ENCODE measurements around the gene GFRA3.
A peak's percentile ranks its signal among the peaks of the same experiment; 100 is the strongest.
"Not testable (repeated sequence)": the region's sequence is repeated elsewhere in the genome, so short reads cannot be mapped to it uniquely, and the experiment has no call there.

Gene GFRA3

DNA sequence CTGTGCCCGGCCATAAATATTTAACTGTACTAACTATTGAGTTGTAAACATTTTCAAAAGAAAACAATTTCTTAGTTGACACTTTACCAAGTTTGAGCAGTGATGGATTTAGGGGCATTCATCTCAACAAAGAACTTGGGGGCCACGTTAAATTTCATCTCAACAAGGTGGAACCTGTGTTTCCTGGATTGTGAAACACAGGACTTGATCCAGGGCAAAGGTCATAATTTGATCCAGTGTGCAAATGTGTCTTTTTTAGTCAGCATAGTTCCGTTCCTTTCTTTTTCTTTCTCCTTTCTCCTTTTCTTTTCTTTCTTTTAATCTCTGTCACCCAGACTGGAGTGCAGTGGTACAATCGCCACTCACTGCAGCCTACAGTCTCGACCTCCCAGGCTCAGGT, 3.1 kb downstream of the GFRA3 start:
- DNase-seq (ENCODE audit: low spot score in 2 of 2) = no peak
- Mint-ChIP-seq H3K36me3 (no peaks in the 10 kb centered on the region), H3K9me3 (no peaks in the 10 kb centered on the region), H3K27ac (no peak overlapping the region), H3K4me3 (no peak overlapping the region), H3K4me1 (peaks cover 10% of the 10 kb centered on the region)
- no peak for ATAC-seq

GRCh38 chr5:138264183-138264582, 10.2 kb downstream of the GFRA3 start:
- no peaks in the 10 kb centered on the region for H3K4me1 Mint-ChIP-seq
- H3K36me3 Mint-ChIP-seq = no peaks in the 10 kb centered on the region
- DNase-seq (ENCODE audit: low spot score in 2 of 2) (no peak), ATAC-seq (no peak)
- no peak overlapping the region for H3K4me3 Mint-ChIP-seq
- H3K27ac Mint-ChIP-seq = no peak overlapping the region
- no peaks in the 10 kb centered on the region for H3K9me3 Mint-ChIP-seq

DNA sequence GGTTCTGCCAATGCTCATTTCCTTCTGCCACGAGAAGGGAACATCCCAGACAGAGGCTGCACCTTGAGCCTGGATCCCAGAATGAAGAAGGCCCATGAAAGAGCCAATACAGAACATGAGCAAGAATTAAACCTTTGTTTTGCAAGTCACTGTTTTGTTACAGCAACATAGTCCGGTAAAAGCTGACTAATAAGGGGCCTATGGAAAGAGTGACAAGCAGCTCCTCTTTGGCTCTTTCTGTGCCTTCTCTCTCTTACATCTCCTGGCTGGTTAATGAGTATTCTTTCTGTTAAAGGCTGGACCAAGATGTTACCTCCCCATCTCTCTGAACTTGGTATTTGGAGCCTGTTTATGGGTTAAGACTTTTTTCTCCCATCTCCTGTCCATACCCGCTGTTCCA, 10.8 kb downstream of the GFRA3 start:
- no peaks in the 10 kb centered on the region for H3K9me3 Mint-ChIP-seq
- no peaks in the 10 kb centered on the region for H3K36me3 Mint-ChIP-seq
- no peaks in the 10 kb centered on the region for H3K4me1 Mint-ChIP-seq
- peak; percentile 68 for ATAC-seq
- no peak overlapping the region for H3K27ac Mint-ChIP-seq
- H3K4me3 Mint-ChIP-seq = no peak overlapping the region
- no peak for DNase-seq (ENCODE audit: low spot score in 2 of 2)

GRCh38 chr5:138258704-138259292, 15.6 kb downstream of the GFRA3 start:
- Mint-ChIP-seq H3K4me3 (no peak overlapping the region), H3K4me1 (no peaks in the 10 kb centered on the region), H3K9me3 (no peaks in the 10 kb centered on the region), H3K27ac (no peak overlapping the region), H3K36me3 (no peaks in the 10 kb centered on the region)
- no peak for ATAC-seq
- no peak for DNase-seq (ENCODE audit: low spot score in 2 of 2)

GRCh38 chr5:138257583-138257982, 16.8 kb downstream of the GFRA3 start:
- Mint-ChIP-seq H3K4me1 (no peaks in the 10 kb centered on the region), H3K27ac (no peak overlapping the region), H3K9me3 (no peaks in the 10 kb centered on the region), H3K4me3 (no peak overlapping the region), H3K36me3 (no peaks in the 10 kb centered on the region)
- DNase-seq (ENCODE audit: low spot score in 2 of 2) = no peak
- ATAC-seq = no peak

GRCh38 chr5:138252944-138253343, 21.5 kb downstream of the GFRA3 start:
- ATAC-seq = no peak
- H3K9me3 Mint-ChIP-seq = no peaks in the 10 kb centered on the region
- H3K36me3 Mint-ChIP-seq = no peaks in the 10 kb centered on the region
- H3K27ac Mint-ChIP-seq = no peak overlapping the region
- DNase-seq (ENCODE audit: low spot score in 2 of 2) = no peak
- H3K4me1 Mint-ChIP-seq = no peaks in the 10 kb centered on the region
- H3K4me3 Mint-ChIP-seq = no peak overlapping the region

DNA sequence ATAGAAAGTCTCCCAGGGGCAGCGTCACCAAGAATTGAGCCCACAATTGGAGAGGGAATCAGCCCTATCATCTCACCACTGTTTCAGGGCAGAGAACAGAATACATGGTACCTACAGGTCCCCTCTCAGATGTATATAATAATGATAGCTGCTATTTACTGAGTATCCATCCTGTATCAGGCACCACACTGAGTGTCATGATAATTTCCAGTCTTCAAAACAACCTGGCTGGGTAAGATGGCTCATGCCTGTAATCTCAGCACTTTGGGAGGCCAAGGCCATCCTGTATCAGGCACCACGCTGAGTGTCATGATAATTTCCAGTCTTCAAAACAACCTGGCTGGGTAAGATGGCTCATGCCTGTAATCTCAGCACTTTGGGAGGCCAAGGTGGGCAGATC, 26.6 kb downstream of the GFRA3 start:
- not testable (repeated sequence) for ATAC-seq; DNase-seq (ENCODE audit: low spot score in 2 of 2); H3K9me3 Mint-ChIP-seq; H3K36me3 Mint-ChIP-seq; H3K27ac Mint-ChIP-seq; H3K4me1 Mint-ChIP-seq; H3K4me3 Mint-ChIP-seq

DNA sequence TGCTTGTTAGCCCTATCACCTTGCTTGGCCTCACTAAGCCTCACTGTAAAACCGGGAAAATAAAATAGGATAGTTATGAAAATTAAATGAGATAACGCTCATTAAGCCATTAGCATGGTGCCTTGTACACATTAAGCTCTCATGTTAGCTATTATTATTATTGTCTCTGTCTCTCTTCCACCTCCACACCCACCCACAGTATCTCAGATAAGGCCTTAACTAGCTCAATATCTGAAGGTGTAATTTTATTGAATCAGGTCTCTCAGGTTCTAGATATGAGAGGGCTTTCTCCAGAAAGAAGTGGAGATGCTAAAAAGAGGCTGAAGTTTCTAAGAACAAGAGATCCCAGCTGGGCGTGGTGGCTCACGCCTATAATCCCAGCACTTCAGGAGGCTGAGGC, 27.6 kb downstream of the GFRA3 start:
- no peaks in the 10 kb centered on the region for H3K9me3 Mint-ChIP-seq
- ATAC-seq = no peak
- peaks cover 5% of the 10 kb centered on the region for H3K4me1 Mint-ChIP-seq
- DNase-seq (ENCODE audit: low spot score in 2 of 2) = no peak
- H3K4me3 Mint-ChIP-seq = no peak overlapping the region
- H3K36me3 Mint-ChIP-seq = no peaks in the 10 kb centered on the region
- no peak overlapping the region for H3K27ac Mint-ChIP-seq

- Mint-ChIP-seq H3K9me3 (no peaks in the 10 kb centered on the region), H3K4me1 (peaks cover 9% of the 10 kb centered on the region), H3K27ac (no peak overlapping the region), H3K4me3 (no peak overlapping the region), H3K36me3 (no peaks in the 10 kb centered on the region)
- DNase-seq (ENCODE audit: low spot score in 2 of 2) (no peak), ATAC-seq (no peak)
Measured at GRCh38 chr5:138246334-138246733, 28.1 kb downstream of the GFRA3 start.

GRCh38 chr5:138245717-138246116, 28.7 kb downstream of the GFRA3 start:
- Mint-ChIP-seq H3K4me3 (no peak overlapping the region), H3K9me3 (no peaks in the 10 kb centered on the region)
- no peak for DNase-seq (ENCODE audit: low spot score in 2 of 2)

GRCh38 chr5:138243794-138244193, 30.6 kb downstream of the GFRA3 start:
- Mint-ChIP-seq H3K27ac (no peak overlapping the region), H3K4me1 (peaks cover 19% of the 10 kb centered on the region), H3K4me3 (no peak overlapping the region), H3K36me3 (no peaks in the 10 kb centered on the region), H3K9me3 (no peaks in the 10 kb centered on the region)
- DNase-seq (ENCODE audit: low spot score in 2 of 2) = no peak
- ATAC-seq = no peak

More at GRCh38 chr5:138245717-138246116, 28.7 kb downstream of the GFRA3 start:
- ATAC-seq = no peak
- Mint-ChIP-seq H3K36me3 (no peaks in the 10 kb centered on the region), H3K27ac (no peak overlapping the region), H3K4me1 (peaks cover 15% of the 10 kb centered on the region)

DNA sequence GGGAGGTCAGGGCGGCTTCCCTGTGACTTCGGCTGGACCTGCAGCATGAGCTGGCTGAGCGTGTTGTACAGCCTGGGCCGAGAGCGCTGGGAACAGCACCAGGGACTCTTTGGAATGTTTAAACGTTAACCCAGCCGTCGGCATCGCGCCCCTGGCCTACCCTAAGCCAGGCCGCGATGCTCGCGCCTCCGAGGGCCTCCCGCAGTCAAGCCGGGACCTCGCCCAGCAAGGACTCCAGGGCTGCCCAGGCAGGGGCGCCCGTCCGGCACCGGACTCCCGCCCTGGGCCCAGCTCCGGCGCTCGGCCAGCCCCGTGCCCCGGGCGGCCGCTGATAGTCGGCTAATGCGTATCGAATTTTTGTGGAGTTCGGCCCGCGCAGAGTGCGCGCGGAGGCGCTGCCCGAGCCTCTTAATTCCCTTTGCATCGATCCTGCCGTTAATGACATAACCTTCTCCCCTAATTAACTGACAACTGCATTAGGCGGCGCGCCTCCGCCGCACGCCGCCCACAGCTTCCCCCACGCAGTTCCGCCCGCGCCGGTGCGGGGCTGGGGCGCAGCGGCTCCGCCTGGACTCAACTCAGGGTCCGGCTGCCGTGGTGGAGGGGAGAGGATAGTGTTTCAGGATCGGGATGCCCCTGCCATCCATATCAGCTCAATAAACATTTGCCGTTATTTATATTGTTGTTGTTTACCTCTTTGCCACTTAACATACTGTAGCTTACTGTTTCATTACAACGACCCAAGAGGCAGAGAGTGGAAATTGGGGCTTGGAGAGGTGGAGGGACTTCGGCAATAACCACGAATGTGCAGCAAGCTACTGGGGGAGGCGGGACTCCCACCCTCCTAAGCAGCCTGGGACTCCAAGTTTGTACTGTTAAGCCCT, 32.5 kb downstream of the GFRA3 start:
- H3K4me3 Mint-ChIP-seq = peak overlapping the region; percentile 18
- no peaks in the 10 kb centered on the region for H3K36me3 Mint-ChIP-seq
- H3K9me3 Mint-ChIP-seq = no peaks in the 10 kb centered on the region
- H3K4me1 Mint-ChIP-seq = peaks cover 19% of the 10 kb centered on the region
- no peak overlapping the region for H3K27ac Mint-ChIP-seq
- DNase-seq (ENCODE audit: low spot score in 2 of 2) = no peak
- ATAC-seq = peak; percentile 35

DNA sequence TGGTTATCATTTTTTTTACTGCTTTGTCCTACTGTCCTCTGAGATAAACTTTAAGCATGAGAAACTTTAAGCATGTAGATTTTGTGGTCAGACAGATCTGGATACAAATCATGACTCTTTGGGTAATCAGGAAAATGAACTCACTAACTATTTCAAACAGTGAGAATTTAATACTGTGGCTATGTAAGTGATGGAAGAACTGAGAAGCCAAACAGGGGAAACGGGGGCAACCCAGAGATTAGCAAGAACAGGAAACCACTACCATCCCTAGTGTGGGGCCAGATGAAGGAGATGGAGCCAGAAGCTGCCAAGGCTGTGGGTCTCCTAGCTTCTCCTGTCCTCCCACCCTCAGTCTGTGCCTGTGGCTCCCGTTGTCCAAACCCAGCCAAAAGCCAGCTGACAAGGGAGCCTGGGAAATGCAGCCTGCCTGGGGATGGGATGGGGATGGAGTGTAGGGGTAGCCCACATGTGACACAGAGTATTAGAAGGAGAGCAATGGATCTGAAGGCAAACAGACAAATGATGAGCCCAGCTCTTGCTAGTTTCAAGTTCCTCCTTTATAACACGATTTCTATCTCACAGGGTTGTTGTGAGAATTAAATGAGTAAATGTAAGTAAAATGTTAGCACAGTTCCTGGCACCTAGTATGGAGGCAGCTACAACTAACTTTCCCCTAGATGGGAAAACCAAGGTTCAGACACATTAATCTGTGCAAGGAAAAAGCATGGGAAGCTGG, 33.6 kb downstream of the GFRA3 start:
- peaks cover 19% of the 10 kb centered on the region for H3K4me1 Mint-ChIP-seq
- H3K4me3 Mint-ChIP-seq = peak overlapping the region; percentile 18
- ATAC-seq = peak; percentile 70
- DNase-seq (ENCODE audit: low spot score in 2 of 2) = no peak
- H3K36me3 Mint-ChIP-seq = no peaks in the 10 kb centered on the region
- no peak overlapping the region for H3K27ac Mint-ChIP-seq
- no peaks in the 10 kb centered on the region for H3K9me3 Mint-ChIP-seq

GRCh38 chr5:138238034-138238433, 36.4 kb downstream of the GFRA3 start:
- no peaks in the 10 kb centered on the region for H3K36me3 Mint-ChIP-seq
- DNase-seq (ENCODE audit: low spot score in 2 of 2) (no peak), ATAC-seq (no peak)
- no peak overlapping the region for H3K4me3 Mint-ChIP-seq
- no peak overlapping the region for H3K27ac Mint-ChIP-seq
- H3K4me1 Mint-ChIP-seq = peaks cover 19% of the 10 kb centered on the region
- H3K9me3 Mint-ChIP-seq = no peaks in the 10 kb centered on the region

- Mint-ChIP-seq H3K4me3 (no peak overlapping the region), H3K27ac (no peak overlapping the region), H3K9me3 (no peaks in the 10 kb centered on the region), H3K36me3 (no peaks in the 10 kb centered on the region), H3K4me1 (no peaks in the 10 kb centered on the region)
- ATAC-seq = no peak
- no peak for DNase-seq (ENCODE audit: low spot score in 2 of 2)
Measured at GRCh38 chr5:138234651-138235050, 39.8 kb downstream of the GFRA3 start.

- ATAC-seq (no peak), DNase-seq (ENCODE audit: low spot score in 2 of 2) (no peak)
- Mint-ChIP-seq H3K4me1 (no peaks in the 10 kb centered on the region), H3K9me3 (no peaks in the 10 kb centered on the region), H3K36me3 (no peaks in the 10 kb centered on the region), H3K27ac (no peak overlapping the region), H3K4me3 (no peak overlapping the region)
Measured at GRCh38 chr5:138233280-138233679, 41.1 kb downstream of the GFRA3 start.
